ENCODE results near the gene PTPRG.

GRCh38 chr3:61701011-61701410 lies 139.6 kb downstream of the PTPRG start:
- TF ChIP-seq CTCF (IDR thresholded peaks at IDR 0.05) (no peak), POLR2A (IDR thresholded peaks at IDR 0.05) (no peak)
